GM20000 (cell line): ENCODE results near the gene SRSF4.

ENCODE experiments used
- DNase-seq: peaks from one replicate; pipeline ENCODE4 v3.0.0; 2012; ENCODE audit warnings: low spot score
- CTCF ChIP-seq: IDR thresholded peaks from 2 replicates; pipeline ENCODE4 v1.5.1; 2012; ENCODE audit warnings: mild to moderate bottlenecking, control low read depth; ENCODE audit errors: extremely low read depth, missing control alignments

The SRSF4 gene

DNA sequence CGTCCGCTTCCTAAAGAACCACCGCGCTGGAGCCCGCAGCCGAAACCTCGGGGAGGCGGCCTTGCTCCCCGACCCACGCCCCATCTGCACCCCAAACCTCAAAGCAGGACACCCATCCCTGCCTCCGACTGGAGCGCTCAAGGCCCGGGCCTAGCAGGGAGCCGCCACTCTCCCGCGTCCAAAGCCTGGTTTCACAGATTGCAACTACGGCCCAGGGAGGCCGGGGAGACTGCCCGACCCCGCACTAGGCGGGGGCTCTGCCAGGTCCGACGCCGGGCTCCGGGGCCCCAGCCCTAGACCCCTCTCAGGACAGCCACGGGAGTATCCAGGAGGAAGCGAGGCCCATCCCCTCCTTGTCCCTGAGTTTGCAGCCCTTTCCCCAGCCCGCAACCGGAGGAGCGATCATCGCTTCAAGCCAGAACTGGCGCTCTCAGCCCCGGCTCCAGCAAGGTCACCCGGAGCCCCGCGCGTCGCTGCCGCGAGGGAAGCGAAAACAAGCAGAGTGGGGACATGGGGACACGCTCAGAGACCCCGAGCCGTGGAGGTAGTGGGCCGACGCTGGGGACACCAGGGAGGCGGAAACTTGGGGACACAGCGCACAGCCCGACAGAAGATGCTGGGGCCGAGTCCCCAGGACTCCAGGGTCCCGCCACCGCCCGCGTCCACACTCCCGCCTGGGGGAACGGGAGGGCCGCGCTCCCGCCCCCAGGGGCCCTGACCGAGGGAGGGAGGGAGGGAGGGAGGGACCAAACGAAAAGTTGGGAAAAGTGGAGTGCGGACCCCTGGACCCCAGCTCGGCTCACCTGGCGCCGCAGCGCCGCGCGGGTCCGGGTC is 58.4 kb downstream of the SRSF4 start:
- DNase-seq = peak; percentile 69
- TF ChIP-seq CTCF = no peak

DNA sequence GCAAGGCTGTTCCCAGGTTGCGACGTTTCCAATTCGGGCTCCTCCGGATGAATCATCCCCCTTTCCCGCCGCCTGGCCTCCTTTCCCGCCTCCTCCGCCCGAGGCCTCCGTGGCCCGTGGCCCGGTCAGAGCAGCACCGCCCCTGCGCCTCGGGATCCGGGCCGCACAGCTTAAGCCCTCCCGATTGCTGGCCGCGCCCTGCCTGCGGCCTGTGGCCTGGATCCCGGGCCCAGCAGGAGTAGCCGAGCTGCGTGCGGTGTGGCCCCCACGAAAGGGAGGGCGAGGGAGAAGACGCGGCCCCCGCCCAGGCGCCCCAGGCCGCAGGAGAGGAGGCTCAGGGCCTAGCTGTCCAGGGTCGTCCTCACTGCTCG is 59.0 kb downstream of the SRSF4 start:
- DNase-seq = peak; percentile 55
- TF ChIP-seq CTCF = no peak

GRCh38 chr1:29121936-29122681 is 59.6 kb downstream of the SRSF4 start:
- DNase-seq = peak; percentile 61
- TF ChIP-seq CTCF = no peak

DNA sequence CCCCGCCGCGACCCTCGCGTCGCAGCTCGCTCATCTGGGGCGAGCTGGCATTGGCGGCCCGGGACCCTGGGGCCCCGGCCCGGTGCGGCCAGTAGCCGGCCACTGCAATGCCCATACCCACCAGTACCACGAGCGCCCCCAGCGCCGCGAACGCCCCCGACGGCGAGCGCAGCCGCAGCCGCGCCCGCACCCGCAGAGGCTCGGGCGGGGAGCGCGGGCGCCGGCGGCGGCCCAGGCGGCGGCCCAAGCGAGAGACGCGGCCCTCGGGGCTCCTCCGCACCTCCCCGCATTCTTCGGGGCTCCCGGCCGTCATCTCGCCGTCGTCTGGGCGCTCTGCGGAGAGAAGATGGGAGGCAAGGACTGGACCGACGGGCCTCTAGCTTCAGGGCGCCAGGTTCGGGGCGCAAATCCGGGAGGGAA is 60.2 kb downstream of the SRSF4 start:
- TF ChIP-seq CTCF = no peak
- peak; percentile 55 for DNase-seq

- peak; percentile 88 for DNase-seq
- TF ChIP-seq CTCF = peak; percentile 49
These were observed 60.7 kb downstream of the SRSF4 start for GRCh38 chr1:29120947-29121485.

DNA sequence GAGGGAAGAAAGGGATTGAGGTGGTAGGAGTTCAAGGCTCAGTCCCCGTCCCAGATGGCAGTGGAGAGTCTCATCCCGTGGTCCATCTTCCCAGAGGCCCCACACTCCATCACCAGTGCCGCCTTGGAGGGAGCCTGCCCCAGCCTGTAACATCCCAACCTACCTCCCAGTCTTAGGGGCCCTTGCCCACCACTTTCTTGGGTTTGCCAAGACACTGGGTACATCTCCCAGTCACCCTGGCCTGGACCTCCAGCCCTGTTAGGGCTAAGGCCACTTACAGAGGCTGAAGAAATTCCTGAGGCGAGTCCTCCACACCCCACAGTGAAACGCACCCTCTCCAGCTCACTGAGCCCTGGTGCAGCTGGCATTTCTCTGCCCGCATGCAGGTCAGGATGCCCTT is 61.3 kb downstream of the SRSF4 start:
- DNase-seq = no peak
- TF ChIP-seq CTCF = no peak
